Activated CD8-positive, alpha-beta T cell treated with anti-CD3 and anti-CD28 coated beads for 36 hours (primary cell): ENCODE data around the gene SDS. TPM values are rescaled to one million over a fixed set of nuclear protein-coding genes. Genes with fewer than 3 reads are reported as not detected.

Experiments used
- ATAC-seq: fragments of 200-7000 bp; cut with Tn5 transposase; one replicate; pipeline ENCODE4 v1.10.0; 2021; ENCODE audit warnings: mild to moderate bottlenecking, moderate library complexity
- CTCF ChIA-PET: fragments of 350-600 bp; sonication (Branson Sonifier 250); formaldehyde crosslinking; loops from one replicate; lab custom pipeline; 2021; ENCODE audit warnings: antibody characterized with exemption; lab: Charles Lee
- POLR2A ChIA-PET: fragments of 350-600 bp; sonication (Branson Sonifier 250); formaldehyde crosslinking; loops from one replicate; lab custom pipeline; 2021; ENCODE audit warnings: antibody characterized with exemption; lab: Charles Lee
- DNase-seq: peaks from one replicate; pipeline ENCODE4 v3.0.0-alpha.2; 2020
- H3K27ac Mint-ChIP-seq: one replicate; pipeline ENCODE4 v1.8.0; 2021; ENCODE audit warnings: mild to moderate bottlenecking, mixed read lengths
- H3K27me3 Mint-ChIP-seq: one replicate; pipeline ENCODE4 v1.8.0; 2021; ENCODE audit warnings: mixed read lengths
- H3K36me3 Mint-ChIP-seq: one replicate; pipeline ENCODE4 v1.8.0; 2021; ENCODE audit warnings: low read depth, mixed read lengths
- H3K4me1 Mint-ChIP-seq: one replicate; pipeline ENCODE4 v1.8.0; 2021; ENCODE audit warnings: low read depth, mixed read lengths
- H3K4me3 Mint-ChIP-seq: one replicate; pipeline ENCODE4 v1.8.0; 2021; ENCODE audit warnings: mild to moderate bottlenecking, moderate library complexity, mixed read lengths
- H3K9me3 Mint-ChIP-seq: one replicate; pipeline ENCODE4 v1.8.0; 2021; ENCODE audit warnings: mixed read lengths
- CTCF ChIP-seq: fragments of 200-600 bp; IDR thresholded peaks from one replicate; pipeline ENCODE4 v1.8.0; 2022; ENCODE audit warnings: antibody characterized with exemption, mild to moderate bottlenecking
- intact Hi-C: fragments of 100-400 bp; cut with micrococcal nuclease; formaldehyde crosslinking; loops from one replicate; pipeline ENCODE4 v1.10.0; 2022
- total RNA-seq, 2 experiments: library from RNA; stranded (reverse); gene quantifications; one replicate each; pipeline ENCODE4 v1.2.3, GENCODE V29; 2021

Gene SDS
- total RNA-seq, 2 experiments from 2014 or later = not detected

DNA sequence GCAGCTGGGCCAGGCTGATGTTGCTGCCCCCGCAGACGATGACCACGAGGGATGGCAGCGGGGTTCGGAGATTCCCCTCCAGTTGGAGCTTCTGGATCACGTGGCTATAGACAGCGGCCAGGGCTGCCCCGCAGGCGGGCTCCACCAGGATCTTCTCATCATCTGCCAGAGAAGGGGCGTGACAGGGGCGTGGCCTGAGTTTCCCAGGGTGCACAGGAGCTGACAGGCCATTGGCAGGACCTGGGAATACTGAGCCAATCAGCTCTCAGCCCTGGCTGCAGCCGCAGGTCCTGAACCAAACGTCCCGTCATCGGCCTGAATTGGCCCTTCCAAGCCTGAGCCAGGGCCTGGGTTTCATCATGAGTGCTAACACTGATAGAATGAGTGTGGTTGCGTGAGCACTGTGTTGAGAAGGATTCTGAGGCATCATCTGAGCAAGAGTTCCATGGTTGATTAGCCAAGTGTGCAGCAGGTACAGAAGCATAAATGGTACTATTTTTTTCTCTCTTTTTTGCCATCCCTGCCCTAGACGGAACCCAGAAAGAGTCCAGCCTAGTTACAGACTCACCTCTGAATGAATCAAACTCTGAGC lies 10.6 kb downstream of the SDS start:
- Mint-ChIP-seq H3K36me3 (peaks cover 2% of the 10 kb centered on the region), H3K4me3 (no peak overlapping the region), H3K27me3 (no peaks in the 10 kb centered on the region), H3K9me3 (no peaks in the 10 kb centered on the region), H3K4me1 (no peaks in the 10 kb centered on the region), H3K27ac (no peak overlapping the region)
- ATAC-seq = no peak
- peak; percentile 7 for DNase-seq
- POLR2A ChIA-PET = no interaction called here
- no peak for TF ChIP-seq CTCF
- intact Hi-C loops = no loop called here
- CTCF ChIA-PET = no interaction called here

- intact Hi-C loops = no loop called here
- TF ChIP-seq CTCF = no peak
- H3K4me3 Mint-ChIP-seq = no peak overlapping the region
- POLR2A ChIA-PET = no interaction called here
- no peaks in the 10 kb centered on the region for H3K9me3 Mint-ChIP-seq
- CTCF ChIA-PET = no interaction called here
- no peaks in the 10 kb centered on the region for H3K4me1 Mint-ChIP-seq
- DNase-seq (no peak), ATAC-seq (no peak)
- H3K36me3 Mint-ChIP-seq = peaks cover 2% of the 10 kb centered on the region
- H3K27ac Mint-ChIP-seq = no peak overlapping the region
- no peaks in the 10 kb centered on the region for H3K27me3 Mint-ChIP-seq
Observed at GRCh38 chr12:113392520-113392919, 11.2 kb downstream of the SDS start.

DNA sequence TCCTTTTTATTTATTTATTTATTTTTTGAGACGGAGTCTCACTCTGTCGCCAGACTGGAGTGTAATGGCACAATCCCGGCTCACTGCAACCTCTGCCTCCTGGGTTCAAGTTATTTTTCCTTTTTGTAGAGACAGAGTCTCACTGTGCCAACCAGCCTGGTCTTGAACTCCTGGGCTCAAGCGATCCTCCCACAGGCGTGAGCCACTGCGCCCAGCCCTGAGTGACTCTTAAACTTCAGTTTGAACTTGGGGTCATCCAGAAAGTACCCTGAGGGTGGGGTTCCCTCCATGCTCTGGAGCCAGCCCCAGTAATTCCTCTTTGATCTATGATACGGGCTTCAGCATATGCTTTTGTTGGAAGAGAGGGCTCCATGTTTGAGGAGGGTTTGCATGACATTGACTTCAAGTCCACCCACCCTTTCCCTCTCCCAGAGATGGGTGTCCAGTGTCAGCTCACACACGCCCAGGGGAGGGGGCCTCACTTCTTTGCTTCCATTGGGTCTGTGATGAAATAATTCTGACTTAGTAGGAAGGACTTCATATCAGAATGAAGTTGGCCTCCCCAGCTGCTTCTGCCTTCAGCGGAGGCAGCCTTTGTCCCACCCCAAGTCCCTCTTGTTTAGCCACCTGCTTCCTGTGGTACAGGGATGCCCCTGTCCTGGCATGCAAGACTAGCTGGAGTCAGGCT lies 11.9 kb downstream of the SDS start:
- CTCF ChIA-PET = no interaction called here
- POLR2A ChIA-PET = no interaction called here
- Mint-ChIP-seq H3K4me3 (no peak overlapping the region), H3K36me3 (peaks cover 2% of the 10 kb centered on the region), H3K27me3 (no peaks in the 10 kb centered on the region), H3K9me3 (no peaks in the 10 kb centered on the region), H3K4me1 (no peaks in the 10 kb centered on the region), H3K27ac (no peak overlapping the region)
- TF ChIP-seq CTCF = no peak
- DNase-seq (no peak), ATAC-seq (no peak)
- intact Hi-C loops = no loop called here

DNA sequence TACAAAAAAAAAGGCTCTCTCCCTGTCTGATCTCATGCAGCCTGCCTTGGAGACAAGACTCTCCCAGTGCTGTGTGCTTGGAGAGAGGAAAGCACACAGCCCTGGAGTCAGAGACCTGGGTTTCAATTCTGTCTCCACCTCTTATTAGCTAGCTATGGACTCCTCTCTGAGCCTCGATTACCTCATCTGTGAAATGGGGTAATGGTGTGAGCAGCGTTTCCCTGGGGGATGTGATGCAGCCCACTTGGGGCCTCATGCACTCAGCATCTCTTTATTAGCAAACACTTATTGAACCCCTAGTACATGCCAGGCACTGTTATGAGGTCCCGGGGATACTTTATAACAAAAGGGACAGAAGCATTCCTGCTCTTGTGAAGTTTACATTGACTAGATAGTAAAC lies 12.5 kb downstream of the SDS start:
- no peak for DNase-seq
- ChIA-PET CTCF (no interaction called here), POLR2A (no interaction called here)
- Mint-ChIP-seq H3K4me1 (no peaks in the 10 kb centered on the region), H3K9me3 (no peaks in the 10 kb centered on the region), H3K36me3 (peaks cover 2% of the 10 kb centered on the region), H3K27ac (no peak overlapping the region), H3K27me3 (no peaks in the 10 kb centered on the region), H3K4me3 (no peak overlapping the region)
- intact Hi-C loops = no loop called here
- no peak for TF ChIP-seq CTCF
- ATAC-seq = no peak
